GOT3 (cell line): ENCODE data around the gene CEP83.

ENCODE experiments used
- DNase-seq: peaks from one replicate; lab custom pipeline; 2025; ENCODE audit warnings: mixed read lengths; lab: John Stamatoyannopoulos, UW

CEP83 gene

GRCh38 chr12:94269316-94269999 lies 190.2 kb downstream of the CEP83 start:
- DNase-seq = no peak

DNA sequence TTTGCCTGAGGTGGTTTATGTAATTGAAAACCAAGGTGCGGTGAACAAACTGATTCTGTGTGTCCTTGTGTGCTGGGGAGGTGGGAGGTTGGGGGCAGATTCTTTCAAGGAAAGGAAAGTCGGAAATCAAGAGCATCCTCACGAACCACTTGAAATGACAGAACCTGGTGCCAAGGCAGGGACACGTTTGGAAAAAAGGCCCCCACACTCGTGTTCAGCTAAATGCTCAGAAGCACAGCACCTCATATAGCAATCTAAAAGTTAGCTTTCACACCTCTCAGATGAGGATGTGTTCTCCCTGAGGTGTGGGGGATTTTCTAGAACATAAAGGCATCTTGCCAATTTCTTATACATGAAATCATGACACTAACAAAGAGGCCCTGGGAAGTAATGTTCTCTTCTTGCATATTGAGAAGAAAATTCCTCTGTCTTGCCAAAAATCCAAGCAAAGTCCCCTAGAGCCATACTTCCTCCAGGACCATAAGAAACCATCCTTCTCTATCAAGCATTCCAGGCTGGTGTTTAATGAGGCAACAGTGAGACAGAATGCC lies 191.7 kb downstream of the CEP83 start:
- no peak for DNase-seq

- DNase-seq = no peak
Measured at GRCh38 chr12:94267537-94267872, 192.2 kb downstream of the CEP83 start.

GRCh38 chr12:94266796-94267536 lies 192.7 kb downstream of the CEP83 start:
- DNase-seq = no peak

GRCh38 chr12:94265966-94266745 lies 193.5 kb downstream of the CEP83 start:
- no peak for DNase-seq

DNA sequence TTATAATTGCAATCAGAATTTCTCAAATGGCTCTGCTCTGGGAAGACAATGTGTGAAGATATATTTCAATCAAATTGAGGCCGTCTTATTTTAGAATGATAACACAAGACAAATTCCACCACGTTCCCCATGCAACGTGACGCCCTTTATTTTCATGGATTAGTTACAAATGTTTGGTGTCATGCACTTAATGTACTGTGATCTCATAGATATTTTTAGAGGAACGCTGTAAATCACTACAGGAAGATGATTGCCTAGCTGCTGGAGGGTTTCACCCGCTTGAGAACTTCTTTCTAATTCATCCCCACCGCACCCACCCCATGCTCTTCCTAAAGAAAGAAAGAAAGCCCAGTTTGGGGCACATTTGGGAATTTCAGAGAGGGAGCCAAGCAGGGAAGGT lies 194.1 kb downstream of the CEP83 start:
- no peak for DNase-seq

DNA sequence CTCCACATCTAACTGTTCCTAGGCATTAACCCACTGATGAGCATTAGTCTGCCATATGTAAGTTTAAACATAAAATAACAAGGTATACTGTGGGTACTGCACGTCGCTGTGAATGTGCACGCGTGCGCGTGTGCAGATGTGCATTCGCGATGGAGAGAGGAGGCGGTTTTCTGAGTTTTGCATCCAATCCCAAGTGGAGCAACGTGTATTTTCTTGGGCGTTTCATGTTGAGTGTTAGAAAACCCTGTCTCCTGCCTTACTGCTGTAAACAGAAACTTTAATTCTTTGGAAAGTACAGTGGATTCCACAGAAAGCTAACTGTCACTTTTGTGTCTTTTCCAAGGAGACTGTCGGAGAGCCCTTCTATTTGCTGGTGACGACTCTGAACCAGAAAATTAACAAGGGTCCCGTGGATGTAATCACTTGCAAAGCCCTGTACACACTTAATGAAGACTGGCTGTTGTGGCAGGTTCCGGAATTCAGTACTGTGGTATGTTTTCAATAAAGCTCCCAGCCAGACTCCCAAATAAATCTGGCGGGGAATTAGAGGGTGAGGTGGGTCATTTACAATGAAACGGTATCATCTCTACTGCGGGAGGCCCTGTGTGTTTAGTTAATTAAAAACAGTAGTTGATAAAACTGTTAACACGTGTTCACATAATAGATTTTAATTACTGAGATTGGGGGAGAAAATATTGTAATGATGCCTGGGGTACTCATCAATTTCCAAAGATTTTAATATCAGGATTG lies 194.8 kb downstream of the CEP83 start:
- DNase-seq = no peak

- DNase-seq = no peak
Measured at GRCh38 chr12:94263905-94264561, 195.6 kb downstream of the CEP83 start.

DNA sequence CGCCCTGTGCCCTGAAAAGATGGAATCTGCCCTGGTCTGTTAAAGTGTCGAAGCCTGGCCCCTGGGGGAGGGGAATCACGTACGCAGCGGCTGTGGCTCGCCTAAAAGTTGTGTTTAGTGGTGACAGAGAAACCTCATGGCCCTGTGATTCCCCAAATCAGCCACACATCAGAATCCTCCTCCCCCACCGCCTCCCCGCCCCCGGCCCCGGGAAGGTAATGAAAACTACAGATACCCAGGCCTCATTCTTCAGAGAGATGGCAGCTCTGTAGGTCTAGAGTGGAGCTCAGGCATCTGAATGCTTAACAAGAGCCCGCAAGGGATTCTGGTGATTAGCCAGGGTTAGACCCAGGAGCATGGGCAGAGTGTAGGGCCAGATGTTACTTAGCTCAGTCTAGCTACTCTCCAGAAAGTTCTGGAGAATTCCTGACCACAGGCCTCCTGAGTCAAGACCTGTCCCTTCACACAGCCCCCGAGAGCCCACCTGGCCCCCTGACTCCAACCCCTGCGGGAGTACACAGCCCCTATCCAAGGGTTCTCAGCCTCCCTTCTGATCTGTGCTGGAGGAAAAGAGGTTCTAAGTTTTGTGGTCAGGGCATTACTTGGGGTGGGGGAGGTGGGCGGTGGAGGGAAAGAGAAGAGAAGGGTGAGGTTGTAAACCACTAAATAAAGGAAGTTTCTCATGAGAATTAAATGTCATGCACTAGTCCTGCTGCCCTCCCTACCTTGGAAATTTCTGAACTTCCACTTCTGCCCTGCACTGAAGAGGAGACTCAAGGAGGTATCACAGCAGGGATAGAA lies 196.5 kb downstream of the CEP83 start:
- DNase-seq = no peak

DNA sequence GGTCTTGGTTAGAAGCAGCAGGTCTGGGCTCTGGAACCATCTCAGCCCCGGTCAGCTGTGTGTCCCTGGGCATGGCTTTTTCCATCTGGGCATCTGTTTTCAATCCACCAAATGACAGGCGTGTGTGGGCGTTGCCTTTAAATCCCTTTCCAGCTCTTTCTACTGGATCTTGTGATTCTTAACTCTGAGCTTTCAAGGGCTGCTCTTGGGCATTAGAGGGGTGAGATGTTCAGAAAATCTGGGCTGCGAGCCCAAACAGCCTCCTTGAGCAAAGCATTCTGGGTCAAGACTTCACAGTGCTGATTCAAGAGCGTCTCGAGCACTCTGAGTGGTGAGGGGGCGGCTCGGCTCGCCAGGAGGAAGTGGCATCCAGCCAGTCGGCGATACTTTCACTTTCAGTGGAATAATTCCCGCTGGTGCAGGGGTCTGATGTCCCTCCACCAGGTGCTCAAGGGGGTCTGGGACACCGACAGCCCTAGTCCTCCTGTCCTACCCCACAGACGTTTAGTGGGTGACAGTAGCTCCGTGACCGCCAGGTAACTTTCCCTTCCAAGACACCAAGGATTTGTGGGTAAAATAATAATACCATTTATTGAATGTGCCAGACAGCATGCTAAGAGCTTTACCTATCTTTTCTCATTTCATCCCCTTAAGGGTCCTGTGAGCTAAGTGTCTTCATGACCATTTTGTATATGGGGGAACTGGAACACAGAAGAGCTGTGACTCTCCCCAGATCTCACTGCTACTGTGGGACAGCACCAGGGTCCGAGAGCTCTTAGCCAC lies 197.2 kb downstream of the CEP83 start:
- peak; percentile 31 for DNase-seq

DNA sequence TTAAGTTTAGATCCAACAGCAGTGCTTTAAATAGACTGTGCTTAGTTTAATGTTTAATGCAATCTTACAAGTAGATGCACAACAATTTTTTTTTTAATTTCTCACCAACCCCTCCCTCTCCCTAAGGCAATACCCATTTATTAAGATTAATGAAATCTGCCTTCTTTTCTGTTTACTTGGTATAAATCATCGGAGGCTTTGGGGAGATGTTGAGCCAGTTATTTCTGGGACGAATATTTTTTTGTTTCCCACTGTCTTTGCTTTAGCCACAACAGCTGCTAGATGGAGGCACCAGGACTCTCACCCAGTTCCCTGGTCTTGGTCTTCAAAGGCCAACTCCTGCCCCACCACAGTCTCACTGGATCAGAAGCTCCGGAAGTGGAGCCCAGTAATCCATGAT lies 197.9 kb downstream of the CEP83 start:
- no peak for DNase-seq

GRCh38 chr12:94261119-94261518 lies 198.5 kb downstream of the CEP83 start:
- no peak for DNase-seq

GRCh38 chr12:94260717-94261116 lies 198.9 kb downstream of the CEP83 start:
- DNase-seq = no peak

DNA sequence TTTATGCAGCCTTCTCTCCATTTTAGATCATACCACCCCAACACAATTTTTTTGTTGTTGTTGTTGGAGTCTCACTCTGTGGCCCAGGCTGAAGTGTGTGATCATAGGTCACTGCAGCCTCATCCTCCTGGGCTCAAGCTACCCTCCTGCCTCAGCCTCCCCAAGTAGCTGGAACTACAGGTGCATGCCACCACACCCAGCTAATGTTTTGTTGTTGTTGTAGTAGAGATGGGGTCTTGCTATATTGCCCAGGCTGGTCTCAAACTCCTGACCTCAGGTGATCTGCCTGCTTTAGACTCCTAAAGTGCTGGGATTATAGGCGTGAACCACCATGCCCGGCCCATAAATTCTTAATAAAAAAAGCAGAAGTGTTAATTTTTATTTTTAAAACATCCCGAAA lies 199.7 kb downstream of the CEP83 start:
- DNase-seq = no peak

DNA sequence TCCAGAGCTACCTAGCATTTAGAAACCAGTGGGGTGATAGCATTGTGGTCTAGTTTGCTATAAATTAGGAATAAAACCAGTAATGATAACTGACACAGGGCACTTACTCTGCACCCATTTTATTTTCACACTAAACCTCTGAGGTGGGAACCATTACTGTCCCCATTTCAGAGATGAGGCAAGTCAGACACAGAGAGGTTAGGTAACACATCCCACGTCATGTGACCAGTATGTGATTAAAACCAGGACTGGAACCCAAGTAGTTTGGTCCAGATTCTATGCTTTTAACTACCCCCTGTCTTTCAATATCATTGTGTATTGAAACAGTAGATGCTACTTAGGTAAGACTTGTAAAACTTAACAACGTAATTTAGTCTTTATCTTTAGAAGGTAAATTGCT lies 201.1 kb downstream of the CEP83 start:
- DNase-seq = no peak
